Panc1 (cell line): ENCODE data around the gene FAM72A.
"Not testable (repeated sequence)": the region's sequence is repeated elsewhere in the genome, so short reads cannot be mapped to it uniquely, and the experiment has no call there.

Source experiments
- POLR2AphosphoS5 ChIP-seq: IDR thresholded peaks from 2 replicates; pipeline ENCODE4 v1.6.1; 2012; ENCODE audit warnings: mild to moderate bottlenecking, low read depth, low read length, moderate library complexity
- TF ChIP-seq, protein P1 (sequence below): fragments of 450-650 bp; IDR thresholded peaks from 2 replicates; pipeline ENCODE4 v1.5.1; 2017; ENCODE audit warnings: mild to moderate bottlenecking

DNA sequence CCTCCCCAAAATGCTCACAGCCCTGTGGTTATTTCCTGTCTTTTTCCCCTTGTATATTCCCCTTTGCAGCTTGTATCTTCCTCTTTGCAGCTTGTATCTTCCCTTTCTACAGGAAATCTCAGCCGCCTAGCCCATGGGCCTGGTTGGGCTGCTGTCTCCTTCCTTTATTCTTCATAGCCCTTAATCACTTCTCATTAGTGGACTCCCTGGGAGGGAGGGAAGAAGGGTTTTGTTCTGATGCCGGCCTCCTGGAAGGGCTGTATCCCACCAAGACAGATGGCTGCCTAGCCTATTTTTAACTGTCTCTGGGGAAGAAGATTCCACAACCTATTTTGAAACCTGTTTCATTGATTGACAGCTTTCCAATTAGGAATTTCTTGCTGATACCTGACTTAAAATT is 32.6 kb upstream of the FAM72A start:
- TF ChIP-seq, protein P1, sequence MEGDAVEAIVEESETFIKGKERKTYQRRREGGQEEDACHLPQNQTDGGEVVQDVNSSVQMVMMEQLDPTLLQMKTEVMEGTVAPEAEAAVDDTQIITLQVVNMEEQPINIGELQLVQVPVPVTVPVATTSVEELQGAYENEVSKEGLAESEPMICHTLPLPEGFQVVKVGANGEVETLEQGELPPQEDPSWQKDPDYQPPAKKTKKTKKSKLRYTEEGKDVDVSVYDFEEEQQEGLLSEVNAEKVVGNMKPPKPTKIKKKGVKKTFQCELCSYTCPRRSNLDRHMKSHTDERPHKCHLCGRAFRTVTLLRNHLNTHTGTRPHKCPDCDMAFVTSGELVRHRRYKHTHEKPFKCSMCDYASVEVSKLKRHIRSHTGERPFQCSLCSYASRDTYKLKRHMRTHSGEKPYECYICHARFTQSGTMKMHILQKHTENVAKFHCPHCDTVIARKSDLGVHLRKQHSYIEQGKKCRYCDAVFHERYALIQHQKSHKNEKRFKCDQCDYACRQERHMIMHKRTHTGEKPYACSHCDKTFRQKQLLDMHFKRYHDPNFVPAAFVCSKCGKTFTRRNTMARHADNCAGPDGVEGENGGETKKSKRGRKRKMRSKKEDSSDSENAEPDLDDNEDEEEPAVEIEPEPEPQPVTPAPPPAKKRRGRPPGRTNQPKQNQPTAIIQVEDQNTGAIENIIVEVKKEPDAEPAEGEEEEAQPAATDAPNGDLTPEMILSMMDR = not testable (repeated sequence)
- TF ChIP-seq POLR2AphosphoS5 = not testable (repeated sequence)
